DLD1 (cell line): ENCODE results near the gene RBM17.
"Not testable (repeated sequence)": the region's sequence is repeated elsewhere in the genome, so short reads cannot be mapped to it uniquely, and the experiment has no call there.

Experiments
- in situ Hi-C: cut with HindIII; loops from 2 replicates; pipeline ENCODE4 v1.10.0; 2017; ENCODE audit warnings: low sequenced_read_pairs

RBM17 gene

DNA sequence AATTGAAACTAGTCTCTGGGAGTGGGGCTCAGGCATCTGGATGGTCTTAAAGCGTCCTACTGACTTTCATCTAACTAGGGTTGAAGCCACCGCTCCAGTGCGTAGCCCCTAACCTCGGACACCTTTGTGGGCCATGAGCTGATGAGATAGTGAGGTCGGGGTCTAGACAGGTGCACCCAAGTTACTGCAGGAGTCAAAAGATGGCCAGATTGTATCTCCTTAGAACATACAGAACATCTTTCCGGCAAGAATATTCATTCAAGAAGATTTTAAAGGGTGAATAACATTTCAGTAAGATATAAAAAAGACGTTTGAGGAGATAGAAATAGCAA lies 20.6 kb downstream of the RBM17 start:
- in situ Hi-C loops, result no loop called here

DNA sequence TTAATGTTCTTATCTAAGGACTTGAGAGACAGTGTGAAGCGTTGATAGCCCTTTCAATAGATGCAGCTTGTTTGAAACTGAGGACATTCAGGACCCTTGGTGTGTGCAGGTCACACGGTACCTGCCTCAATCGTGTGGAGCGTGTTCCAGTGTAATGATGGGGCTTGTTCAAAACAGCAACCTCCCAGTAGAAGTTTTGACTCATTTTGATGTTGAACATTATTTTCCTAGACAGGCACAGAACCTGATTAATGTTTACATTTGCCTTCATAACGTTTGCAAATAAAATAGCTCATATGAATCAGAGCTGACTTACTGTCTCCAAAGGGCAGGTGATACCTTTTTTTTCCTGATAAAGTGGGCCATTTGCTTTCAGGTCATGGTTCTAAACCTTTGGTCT lies 21.3 kb downstream of the RBM17 start:
- in situ Hi-C loops, result no loop called here

DNA sequence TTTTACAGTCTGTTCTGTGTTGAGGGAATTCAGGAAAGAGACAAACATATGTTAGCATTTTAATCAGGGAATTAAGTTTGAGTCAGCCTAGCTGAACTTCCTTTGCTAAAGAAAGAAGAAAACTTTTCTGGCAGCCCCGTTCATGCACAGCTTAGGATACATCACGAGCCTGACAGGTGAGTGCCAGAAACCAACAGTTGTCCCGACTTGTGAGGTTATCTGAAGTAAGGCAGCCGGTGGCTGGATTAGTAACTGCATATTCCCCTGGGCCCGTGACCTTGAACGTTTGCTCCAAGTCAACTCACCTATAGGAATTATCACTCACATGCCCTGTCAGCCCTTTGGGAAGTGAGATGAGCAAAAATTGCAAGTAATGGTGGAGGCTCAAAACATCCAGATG lies 24.1 kb downstream of the RBM17 start:
- in situ Hi-C loops, result no loop called here

DNA sequence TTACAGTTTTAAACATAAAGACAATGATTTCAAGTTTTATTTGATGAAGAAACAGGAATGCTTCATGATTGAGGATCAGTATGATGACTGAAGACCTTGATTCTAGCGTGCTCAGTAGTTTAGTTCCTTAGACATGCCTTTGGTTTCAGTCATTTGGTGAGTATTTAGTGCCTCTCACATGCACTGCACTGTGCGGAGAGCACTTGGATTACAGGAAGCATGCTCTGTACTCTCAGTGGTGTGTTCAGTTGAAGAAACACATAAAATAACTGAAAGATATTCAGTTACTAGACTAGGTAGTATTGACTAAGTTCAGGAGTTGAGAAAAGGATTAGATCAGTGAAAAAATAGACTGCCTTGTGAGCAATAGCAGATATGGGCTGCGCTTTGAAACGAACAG lies 25.5 kb downstream of the RBM17 start:
- in situ Hi-C loops, result no loop called here

DNA sequence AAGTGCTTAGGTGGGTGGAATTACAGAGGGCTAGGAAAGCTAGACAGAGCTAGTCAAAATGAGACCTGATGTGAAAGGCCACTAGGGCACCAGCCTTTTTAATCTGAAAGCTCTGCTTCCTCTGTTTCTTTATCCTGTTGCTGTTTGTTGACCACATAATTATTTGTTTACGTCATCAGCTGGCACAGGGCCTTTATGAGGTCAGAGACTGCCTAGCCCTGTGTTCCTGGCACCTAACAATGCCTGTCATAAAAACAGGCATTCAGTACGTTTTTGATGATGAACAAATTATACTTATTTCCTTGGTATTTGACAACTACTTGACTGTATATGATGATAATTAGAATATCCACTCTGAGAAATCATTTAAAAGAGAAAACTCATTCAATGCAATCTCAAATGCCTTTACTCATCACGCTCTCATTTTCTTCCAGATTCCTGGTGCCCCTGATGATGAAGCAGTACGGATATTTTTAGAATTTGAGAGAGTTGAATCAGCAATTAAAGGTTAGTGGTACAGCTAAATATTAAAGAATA lies 26.0 kb downstream of the RBM17 start:
- in situ Hi-C loops, result no loop called here

DNA sequence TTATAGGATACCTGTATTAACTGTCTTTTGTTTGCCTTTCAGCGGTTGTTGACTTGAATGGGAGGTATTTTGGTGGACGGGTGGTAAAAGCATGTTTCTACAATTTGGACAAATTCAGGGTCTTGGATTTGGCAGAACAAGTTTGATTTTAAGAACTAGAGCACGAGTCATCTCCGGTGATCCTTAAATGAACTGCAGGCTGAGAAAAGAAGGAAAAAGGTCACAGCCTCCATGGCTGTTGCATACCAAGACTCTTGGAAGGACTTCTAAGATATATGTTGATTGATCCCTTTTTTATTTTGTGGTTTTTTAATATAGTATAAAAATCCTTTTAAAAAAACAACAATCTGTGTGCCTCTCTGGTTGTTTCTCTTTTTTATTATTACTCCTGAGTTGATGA lies 26.6 kb downstream of the RBM17 start:
- in situ Hi-C loops, result no loop called here

DNA sequence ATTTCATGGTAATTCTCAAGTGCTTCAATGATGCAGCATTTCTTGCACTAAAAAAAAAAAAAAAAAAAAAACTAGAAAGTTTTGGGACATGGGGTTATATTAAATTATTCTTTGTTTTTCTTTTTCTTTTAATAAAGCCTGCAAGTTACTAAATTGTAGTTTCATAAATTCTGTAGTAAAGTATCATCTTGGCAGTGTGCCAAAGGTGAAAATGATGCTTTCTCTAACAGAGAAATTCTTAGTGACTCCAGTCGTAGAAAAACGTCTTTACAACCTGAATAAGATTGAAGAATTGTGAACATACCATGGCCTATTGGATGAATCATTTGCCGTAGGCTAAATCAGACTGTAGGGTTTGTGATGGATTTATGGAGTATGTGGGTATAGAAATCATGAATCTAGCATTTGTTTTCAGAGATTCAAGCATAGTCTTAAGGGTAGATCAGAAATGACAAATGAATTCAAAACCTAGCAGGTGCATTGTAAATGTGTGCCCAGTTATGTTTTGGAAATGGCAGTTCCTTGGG lies 27.1 kb downstream of the RBM17 start:
- in situ Hi-C loops, result no loop called here

DNA sequence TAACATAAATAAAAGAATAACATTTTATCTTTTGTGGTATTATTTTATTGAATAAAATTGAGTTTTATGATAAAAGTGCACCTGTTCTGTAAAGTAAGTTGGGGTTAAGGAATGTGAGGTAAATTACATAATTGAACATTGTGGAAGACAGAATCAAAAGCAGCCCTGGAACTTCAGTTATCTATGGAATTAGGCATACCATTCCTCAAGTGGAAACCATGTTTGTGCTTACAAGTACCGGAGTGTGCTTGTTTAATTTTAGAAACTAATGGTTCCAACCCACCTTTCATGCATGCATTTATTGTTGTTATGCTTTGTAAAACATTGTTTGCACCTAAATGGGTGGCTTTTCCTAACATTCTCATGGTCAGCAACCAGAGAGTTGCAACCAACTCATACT lies 28.0 kb downstream of the RBM17 start:
- in situ Hi-C loops, result no loop called here

DNA sequence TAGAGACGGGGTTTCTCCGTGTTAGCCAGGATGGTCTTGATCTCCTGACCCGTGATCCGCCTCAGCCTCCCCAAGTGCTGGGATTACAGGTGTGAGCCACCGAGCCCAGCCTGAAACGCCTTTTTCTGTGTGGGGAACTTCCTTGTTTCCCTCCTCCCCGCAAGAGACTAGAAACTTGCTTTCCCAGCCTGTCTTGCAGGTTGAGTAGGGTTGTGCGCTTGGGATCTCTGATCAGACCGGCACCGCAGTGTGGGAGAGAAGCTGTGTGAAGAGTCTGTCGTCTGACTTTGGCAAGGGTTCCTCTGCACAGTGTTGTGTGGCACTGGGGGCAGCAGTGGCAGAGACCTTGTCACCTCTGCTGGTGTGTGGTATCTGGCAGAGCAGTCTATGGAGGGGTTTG lies 28.9 kb downstream of the RBM17 start:
- in situ Hi-C loops, result no loop called here

DNA sequence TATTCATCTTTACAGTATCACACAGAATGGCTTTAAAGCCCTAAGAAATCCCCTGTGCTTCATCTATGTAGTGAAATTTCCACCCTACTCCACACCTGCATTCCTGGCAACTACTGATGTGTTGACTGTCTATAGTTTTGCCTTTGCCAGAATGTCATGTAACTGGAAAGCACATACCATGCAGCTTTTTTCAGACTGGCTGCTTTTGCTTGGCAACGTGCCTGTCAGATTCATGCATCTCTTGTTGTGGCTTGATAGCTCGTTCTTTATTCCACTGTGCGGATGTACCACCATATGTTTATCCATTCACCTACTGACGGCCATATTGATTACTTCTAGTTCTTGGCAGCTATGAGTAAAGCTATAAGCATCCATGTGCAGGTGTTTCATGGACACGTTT lies 30.6 kb downstream of the RBM17 start:
- in situ Hi-C loops, result no loop called here

DNA sequence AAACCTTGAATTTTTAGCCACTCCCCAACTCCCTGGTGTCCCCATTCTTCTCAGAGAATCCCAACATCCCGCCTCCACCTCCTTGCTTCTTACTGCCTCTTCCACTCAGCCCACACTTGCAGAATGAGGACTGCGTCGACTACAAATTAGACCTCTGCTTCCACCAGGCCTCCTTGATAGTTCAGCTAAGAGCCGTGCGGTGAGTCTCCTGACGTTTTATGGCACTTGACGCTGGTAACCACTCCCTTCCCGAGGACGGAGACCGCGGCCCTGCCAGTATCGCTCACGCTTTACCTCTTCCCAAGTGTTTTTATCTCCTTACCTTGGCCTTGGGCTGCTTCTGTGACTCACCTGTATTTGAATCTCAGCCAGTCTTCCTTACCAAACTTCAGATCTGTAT lies 31.1 kb downstream of the RBM17 start:
- in situ Hi-C loops, result no loop called here

DNA sequence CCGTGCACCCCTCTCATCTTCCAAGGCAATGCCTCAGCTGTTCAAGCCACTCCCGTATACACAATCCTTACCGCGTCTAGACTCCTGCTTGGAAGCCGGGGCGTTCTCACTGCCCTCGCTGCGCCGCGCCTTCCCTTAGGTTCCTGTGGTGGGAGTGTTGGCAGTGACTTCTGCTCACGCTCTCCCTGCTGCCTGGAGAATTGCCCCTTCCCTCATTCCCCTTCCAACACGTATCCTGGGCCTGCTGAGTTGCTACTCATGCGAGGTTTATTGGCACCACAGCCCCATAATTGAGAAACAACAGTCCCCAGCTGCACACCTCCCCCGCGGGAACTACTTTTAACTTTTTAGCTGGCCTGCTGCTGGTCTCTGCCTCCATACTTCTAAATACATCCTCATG lies 31.9 kb downstream of the RBM17 start:
- in situ Hi-C loops, result no loop called here

DNA sequence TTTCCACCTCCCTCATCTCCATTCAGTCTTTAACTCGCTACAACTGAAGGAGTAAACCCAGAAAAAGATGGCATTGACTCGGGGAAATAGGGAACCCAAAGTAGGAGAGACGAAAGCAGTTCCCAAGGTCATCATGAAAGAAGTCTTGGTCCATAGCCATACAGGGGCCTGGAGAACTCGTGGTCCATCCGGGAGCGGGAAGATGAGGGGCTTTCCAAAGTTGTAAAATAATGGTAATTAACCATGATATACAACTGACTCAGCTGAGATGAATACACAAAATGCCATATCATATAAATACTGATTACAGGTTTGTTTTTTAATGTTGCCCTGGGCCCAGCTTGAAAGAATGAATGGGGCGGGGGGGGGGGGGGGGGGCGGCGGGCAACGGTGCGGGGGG lies 32.3 kb downstream of the RBM17 start:
- in situ Hi-C loops, result no loop called here

DNA sequence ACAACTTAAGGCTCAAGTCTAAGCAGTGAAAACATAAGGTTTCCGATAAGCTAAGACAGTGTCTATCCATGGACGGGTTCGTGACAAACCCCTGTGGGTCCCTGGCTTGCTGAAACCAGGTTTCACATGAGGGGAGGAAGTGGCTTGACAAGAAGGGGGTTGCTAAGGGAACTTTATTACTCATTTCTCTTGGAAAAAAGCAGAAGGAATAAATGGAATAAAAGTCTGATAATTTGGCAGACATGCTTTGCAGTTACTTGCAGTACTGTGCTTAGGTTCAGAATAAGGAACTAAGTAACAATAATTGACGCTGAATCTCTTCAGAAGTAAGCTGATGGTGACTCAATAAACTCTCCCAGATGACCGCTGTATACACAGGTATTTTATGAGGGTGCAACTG lies 34.7 kb downstream of the RBM17 start:
- in situ Hi-C loops, result no loop called here

DNA sequence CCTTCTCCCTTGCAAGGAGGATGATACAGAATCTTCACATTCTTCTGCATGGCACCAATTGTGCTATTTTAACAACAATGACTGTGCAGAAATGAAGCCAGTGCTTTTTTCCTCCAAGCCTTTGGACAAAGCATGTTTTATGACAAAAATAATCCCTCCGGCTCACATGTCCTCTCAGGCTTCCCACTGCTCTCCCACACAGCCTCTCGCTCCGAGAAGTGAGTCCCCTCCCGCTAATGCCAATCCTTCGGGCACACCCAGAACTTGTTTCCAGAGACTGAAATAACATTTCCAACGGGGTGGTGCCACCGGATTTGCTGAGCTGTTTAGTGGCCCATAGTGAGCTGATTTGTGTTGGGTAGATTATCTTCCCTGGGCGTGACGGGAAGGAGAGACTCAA lies 35.8 kb downstream of the RBM17 start:
- in situ Hi-C loops, result no loop called here

DNA sequence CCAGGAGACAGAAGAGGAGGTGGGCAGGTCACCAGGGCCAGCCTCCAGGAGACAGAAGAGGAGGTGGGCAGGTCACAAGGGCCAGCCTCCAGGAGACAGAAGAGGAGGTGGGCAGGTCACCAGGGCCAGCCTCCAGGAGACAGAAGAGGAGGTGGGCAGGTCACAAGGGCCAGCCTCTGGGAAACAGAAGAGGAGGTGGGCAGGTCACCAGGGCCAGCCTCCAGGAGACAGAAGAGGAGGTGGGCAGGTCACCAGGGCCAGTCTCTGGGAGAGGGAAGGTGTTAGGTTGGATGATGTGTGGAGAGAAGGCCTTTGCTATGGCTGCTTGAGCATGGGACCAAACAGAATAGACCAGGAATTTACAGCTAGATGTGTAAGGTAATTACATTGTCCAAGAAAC lies 38.6 kb downstream of the RBM17 start:
- in situ Hi-C loops, result not testable (repeated sequence)

DNA sequence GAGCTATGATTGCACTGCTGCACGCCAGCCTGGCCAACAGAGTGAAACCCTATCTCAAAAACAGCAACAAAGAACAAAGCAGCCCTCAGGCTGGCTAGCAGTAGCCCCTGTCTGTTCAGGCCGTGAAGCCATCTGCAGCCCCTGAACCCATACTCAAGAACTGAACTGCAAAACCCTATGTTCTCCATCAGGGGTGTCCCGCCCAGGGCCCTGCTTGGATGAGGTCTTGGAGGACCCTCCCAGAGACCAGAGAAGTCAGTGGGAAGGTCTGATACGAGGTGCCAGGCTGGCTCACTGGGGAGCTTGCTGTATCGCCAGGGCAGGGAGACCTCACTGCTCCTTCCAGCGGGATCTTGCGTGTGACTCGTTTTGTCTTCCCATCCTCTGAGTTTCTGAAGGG lies 39.3 kb downstream of the RBM17 start:
- in situ Hi-C loops, result no loop called here

DNA sequence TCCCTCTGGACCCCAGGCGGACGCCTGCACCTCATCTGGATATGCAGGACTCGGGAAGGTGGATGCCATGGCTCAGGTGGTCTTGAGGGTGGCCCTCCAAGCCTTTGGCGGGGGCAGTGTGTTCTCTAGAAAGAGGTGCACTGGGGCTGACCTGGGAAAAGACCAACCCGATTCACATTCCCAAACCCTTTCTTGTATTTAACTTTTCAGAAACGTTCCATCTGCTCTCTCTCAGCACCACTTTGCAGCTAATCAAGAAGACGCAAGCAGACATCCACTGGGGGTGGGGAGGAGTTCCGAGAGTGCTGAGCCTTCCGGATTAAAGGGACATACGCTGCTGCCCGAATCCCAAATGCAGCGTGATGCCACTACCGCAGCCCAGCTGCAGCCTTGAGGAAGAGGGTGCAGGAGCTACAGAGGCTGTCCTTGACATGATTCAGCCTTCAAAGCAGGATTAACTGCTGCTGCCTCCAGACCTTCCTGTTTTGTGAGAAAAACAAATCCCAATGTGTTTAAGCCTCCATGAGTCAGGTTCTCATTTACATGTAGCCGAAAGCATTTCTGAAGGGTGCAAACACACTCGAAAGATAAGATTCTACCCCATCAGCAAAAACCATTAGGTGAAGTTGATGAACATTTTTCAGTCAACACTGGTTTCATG lies 39.9 kb downstream of the RBM17 start:
- in situ Hi-C loops, result no loop called here

DNA sequence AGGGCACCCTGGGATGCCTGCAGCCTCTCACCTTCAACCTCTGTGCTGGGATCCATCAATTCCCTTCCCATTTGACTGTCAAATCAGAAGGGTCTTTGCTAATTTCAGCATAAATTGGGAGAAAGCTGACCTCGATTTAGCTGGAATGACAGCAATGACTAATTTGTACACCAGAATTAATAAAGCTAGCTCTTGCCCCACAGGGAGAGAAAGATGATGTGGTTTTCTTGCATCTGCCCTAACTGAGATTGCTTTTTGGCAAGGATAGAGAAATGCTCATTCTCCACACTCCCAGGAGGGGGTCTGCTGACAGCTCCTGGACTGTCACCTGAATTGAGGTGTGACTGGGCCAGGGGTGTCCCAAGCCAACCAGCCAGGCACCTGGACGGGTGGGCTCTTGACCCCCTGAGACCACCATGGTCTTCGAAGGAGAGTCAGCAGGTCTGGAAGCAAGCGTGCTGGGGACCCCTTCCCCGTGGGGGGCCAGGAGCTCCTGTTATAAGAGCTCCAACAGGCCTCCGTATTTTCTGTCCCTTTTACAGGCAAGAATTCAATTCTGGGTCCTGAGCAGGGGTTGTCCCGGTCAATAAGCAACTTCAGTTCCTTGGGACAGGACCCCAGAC lies 42.1 kb downstream of the RBM17 start:
- in situ Hi-C loops, result no loop called here

DNA sequence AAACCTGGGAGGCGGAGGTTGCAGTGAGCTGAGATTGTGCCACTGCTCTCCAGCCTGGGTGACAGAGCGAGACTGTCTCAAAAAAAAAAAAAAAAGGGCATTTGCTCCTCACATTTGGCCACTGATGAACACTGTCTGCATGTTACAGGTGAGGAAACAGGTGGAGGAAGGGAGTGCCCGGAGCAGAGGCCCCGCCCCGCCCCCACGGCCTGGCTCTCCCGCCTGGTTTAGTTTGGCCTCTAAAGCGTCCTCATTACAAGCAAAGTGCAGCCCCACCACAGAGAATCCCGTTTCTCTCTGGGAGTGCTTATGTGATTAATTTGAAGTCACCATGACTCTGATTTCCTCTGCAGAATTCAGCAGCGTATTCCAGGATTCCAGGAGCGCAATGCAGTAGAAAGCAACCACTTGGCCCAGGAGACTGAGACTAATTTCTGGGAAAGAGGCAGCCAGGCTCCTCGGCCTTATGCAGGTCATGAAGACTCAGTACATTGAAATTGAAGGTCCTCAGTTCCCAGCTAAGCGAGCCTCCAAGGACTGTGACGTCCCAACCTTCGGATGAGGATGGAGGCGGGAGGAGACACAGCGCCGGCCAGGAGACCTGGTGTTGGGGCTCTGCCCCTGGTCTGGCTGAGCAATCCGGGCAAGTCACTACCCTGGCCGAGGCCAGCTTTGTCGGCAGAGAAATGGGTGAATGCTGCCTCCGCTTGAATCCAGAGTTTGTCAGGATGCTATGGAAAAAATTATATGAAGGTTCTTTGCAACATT lies 44.7 kb downstream of the RBM17 start:
- in situ Hi-C loops, result no loop called here

DNA sequence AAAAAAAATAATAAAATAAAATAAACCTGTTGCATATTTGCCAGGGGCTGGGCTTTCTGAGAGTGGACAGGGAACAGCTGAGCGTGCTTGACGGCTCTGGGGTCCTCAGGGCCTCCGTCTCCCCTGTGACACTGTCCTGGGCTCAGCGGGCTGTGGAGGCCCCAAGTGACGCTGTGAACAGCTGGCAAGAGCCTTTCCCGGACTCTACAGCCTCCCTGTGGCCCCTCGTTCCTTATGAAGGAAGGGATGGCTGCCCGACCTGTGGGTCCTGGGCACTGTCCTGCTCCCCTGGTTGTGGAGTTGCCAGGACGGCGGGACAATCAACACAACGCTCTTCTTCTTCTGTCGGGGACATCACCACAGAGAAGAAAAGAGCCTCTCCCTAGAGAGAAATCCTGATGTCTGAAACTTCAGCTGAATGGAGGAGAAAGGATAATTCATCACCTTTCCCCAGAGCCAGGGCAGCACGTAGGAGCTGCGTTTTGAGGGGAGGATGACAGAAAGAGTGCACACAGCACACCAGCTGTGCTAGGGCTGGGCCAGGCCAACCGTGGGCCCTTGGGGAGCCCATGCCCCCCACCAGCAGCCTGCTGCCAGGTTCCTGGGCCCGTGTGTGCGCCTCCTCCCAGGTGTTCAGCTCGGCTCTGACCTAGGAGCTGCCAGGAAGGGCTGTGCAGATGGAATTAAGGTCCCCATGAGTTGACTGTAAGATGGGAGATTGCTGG lies 45.4 kb downstream of the RBM17 start:
- in situ Hi-C loops, result no loop called here
